GM12891 (cell line): Measurements from ENCODE around the gene SLC7A9.
"Not testable (repeated sequence)": the region's sequence is repeated elsewhere in the genome, so short reads cannot be mapped to it uniquely, and the experiment has no call there.

Experiments
- PAX5 ChIP-seq: IDR thresholded peaks from 2 replicates; pipeline ENCODE4 v1.6.1; 2011; ENCODE audit warnings: low read length, moderate library complexity, mild to moderate bottlenecking; ENCODE audit not compliant: insufficient read depth, severe bottlenecking
- POLR2A ChIP-seq: IDR thresholded peaks from 2 replicates; pipeline ENCODE4 v1.6.1; 2011; ENCODE audit warnings: low read depth, low read length, control low read depth
- POLR2AphosphoS5 ChIP-seq: IDR thresholded peaks from 2 replicates; pipeline ENCODE4 v1.6.1; 2011; ENCODE audit warnings: low read depth, low read length, control low read depth
- POU2F2 ChIP-seq: IDR thresholded peaks from 2 replicates; pipeline ENCODE4 v1.6.1; 2011; ENCODE audit warnings: low read depth, mild to moderate bottlenecking, control low read depth, low read length, moderate library complexity
- SPI1 ChIP-seq: IDR thresholded peaks from 2 replicates; pipeline ENCODE4 v1.6.1; 2011; ENCODE audit warnings: low read depth, low read length, control low read depth
- TAF1 ChIP-seq: IDR thresholded peaks from 2 replicates; pipeline ENCODE4 v1.6.1; 2011; ENCODE audit warnings: low read depth, low read length, control low read depth

GRCh38 chr19:32832094-32832493, 37.5 kb downstream of the SLC7A9 start:
- not testable (repeated sequence) for TF ChIP-seq POLR2AphosphoS5, POLR2A, TAF1, SPI1, PAX5, POU2F2
